ENCODE data around the gene NUDT13. TPM values are rescaled to one million over a fixed set of nuclear protein-coding genes. Genes with fewer than 3 reads are reported as not detected.
A peak's percentile ranks its signal among the peaks of the same experiment; 100 is the strongest.

Gene NUDT13
- total and polyA plus RNA-seq, 2 of the 4 experiments (the other 2 are of a cell fraction), result 0.90 to 1.7 TPM

- Histone ChIP-seq H3K4me1 (ENCODE audit: control insufficient read depth, insufficient read depth, low read length) (peaks cover 13% of the 10 kb centered on the region), H3K9me1 (ENCODE audit: insufficient read depth, low read length) (peaks cover 7% of the 10 kb centered on the region), H2AK9ac (replicated peaks; ENCODE audit: low read depth, low read length, poor library complexity) (no peak overlapping the region), H3K27me3 (ENCODE audit: control insufficient read depth, insufficient read depth, low read length) (no peaks in the 10 kb centered on the region), H4K91ac (ENCODE audit: insufficient read depth, low read depth, low read length) (no peak overlapping the region), H3K27ac (ENCODE audit: insufficient read depth, low read length) (no peak overlapping the region), H3K56ac (ENCODE audit: extremely low read depth, insufficient read depth, low read length) (no peak overlapping the region), H2AK5ac (ENCODE audit: low read depth, low read length) (no peak overlapping the region), H3K79me1 (ENCODE audit: low read depth in 1 of 2, low read length in 2 of 2) (peaks cover 0 to 62% of the 10 kb centered on the region in 2 experiments; a peak in 3 of 4 replicates), H3K4me3 (ENCODE audit: insufficient read depth, low read depth, low read length) (no peak overlapping the region), H3K9ac (ENCODE audit: low read depth, low read length) (no peak overlapping the region), H2BK20ac (ENCODE audit: low read depth, low read length) (no peak overlapping the region), H3K4me2 (ENCODE audit: low read depth, low read length) (peak overlapping the region; percentile 42; the same call in 1 of the 2 replicates), H4K20me1 (ENCODE audit: insufficient read depth, low read length) (peaks cover 80% of the 10 kb centered on the region), H3K23ac (ENCODE audit: low read depth, low read length) (no peak overlapping the region), H3K18ac (ENCODE audit: low read depth, low read length) (no peak overlapping the region), H4K8ac (ENCODE audit: low read depth in 2 of 2, low read length in 2 of 2) (no peak overlapping the region), H3K9me3 (ENCODE audit: control insufficient read depth, insufficient read depth, low read length) (no peaks in the 10 kb centered on the region), H3K36me3 (ENCODE audit: control insufficient read depth, insufficient read depth, low read length) (peaks cover 4% of the 10 kb centered on the region), H2BK15ac (ENCODE audit: low read depth, low read length) (no peak overlapping the region), H2AFZ (replicated peaks; ENCODE audit: low read length, poor library complexity) (no peak overlapping the region), H2BK5ac (ENCODE audit: low read depth, low read length, poor library complexity, severe bottlenecking) (no peak overlapping the region), H4K5ac (ENCODE audit: low read depth, low read length) (no peak overlapping the region), H2BK120ac (ENCODE audit: low read depth, low read length) (no peak overlapping the region), H3K14ac (replicated peaks; ENCODE audit: low read depth, low read length) (no peak overlapping the region), H3K4ac (ENCODE audit: low read depth, low read length) (no peak overlapping the region)
- DNase-seq (no peak), ATAC-seq (ENCODE audit: low read depth) (no peak)
- in situ Hi-C loops (cut with MboI; ENCODE audit: low sequenced_read_pairs) (no loop called here), intact Hi-C loops (cut with micrococcal nuclease) (no loop called here), dilution Hi-C loops (cut with HindIII; ENCODE audit: low sequenced_read_pairs, unreplicated experiment) (no loop called here)
- POLR2A ChIA-PET (ENCODE audit: unreplicated experiment), result no interaction called here
- TF ChIP-seq CHD1 (IDR thresholded peaks at IDR 0.05; ENCODE audit: low read depth, low read length) (no peak), MXI1 (IDR thresholded peaks at IDR 0.05; ENCODE audit: borderline replicate concordance, low read depth, low read length) (no peak), NFE2L2 (IDR thresholded peaks at IDR 0.05; ENCODE audit: low read depth, low read length) (no peak), CEBPB (IDR thresholded peaks at IDR 0.05; ENCODE audit: low read depth, low read length) (no peak), BHLHE40 (IDR thresholded peaks at IDR 0.05; ENCODE audit: low read depth, low read length) (no peak), RCOR1 (IDR thresholded peaks at IDR 0.05; ENCODE audit: insufficient replicate concordance, low read length) (no peak), RFX5 (IDR thresholded peaks at IDR 0.05; ENCODE audit: low read depth, low read length) (no peak), CTCF (conservative IDR thresholded peaks at IDR 0.05; ENCODE audit: low read depth, low read length) (no peak), SMC3 (IDR thresholded peaks at IDR 0.05; ENCODE audit: low read depth, low read length) (no peak), MAZ (IDR thresholded peaks at IDR 0.05; ENCODE audit: borderline replicate concordance, low read depth, low read length) (no peak), FOS (IDR thresholded peaks at IDR 0.05; ENCODE audit: low read depth, low read length) (no peak)
- TF ChIP-seq, protein P1, sequence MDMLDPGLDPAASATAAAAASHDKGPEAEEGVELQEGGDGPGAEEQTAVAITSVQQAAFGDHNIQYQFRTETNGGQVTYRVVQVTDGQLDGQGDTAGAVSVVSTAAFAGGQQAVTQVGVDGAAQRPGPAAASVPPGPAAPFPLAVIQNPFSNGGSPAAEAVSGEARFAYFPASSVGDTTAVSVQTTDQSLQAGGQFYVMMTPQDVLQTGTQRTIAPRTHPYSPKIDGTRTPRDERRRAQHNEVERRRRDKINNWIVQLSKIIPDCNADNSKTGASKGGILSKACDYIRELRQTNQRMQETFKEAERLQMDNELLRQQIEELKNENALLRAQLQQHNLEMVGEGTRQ (IDR thresholded peaks at IDR 0.05; ENCODE audit: low read depth, low read length), result no peak
- TF ChIP-seq, protein P2, sequence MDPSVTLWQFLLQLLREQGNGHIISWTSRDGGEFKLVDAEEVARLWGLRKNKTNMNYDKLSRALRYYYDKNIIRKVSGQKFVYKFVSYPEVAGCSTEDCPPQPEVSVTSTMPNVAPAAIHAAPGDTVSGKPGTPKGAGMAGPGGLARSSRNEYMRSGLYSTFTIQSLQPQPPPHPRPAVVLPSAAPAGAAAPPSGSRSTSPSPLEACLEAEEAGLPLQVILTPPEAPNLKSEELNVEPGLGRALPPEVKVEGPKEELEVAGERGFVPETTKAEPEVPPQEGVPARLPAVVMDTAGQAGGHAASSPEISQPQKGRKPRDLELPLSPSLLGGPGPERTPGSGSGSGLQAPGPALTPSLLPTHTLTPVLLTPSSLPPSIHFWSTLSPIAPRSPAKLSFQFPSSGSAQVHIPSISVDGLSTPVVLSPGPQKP (IDR thresholded peaks at IDR 0.05; ENCODE audit: borderline replicate concordance, low read depth, low read length), result no peak
- CTCF ChIA-PET, result no interaction called here
- BruUV-seq (replicated peaks), result no TSS peak
Observed at GRCh38 chr10:73088304-73088703, 22.0 kb upstream of the NUDT13 start.
